H1 (cell line): ENCODE results near the gene GCSAML. TPM values are rescaled to one million over a fixed set of nuclear protein-coding genes. Genes with fewer than 3 reads are reported as not detected.

Experiments used
- HDAC6 ChIP-seq: IDR thresholded peaks from one replicate; pipeline ENCODE4 v1.7.1; 2012; ENCODE audit warnings: low read depth, mild to moderate bottlenecking, inconsistent platforms, low read length, moderate library complexity
- MAFK ChIP-seq: IDR thresholded peaks from 2 replicates; pipeline ENCODE4 v1.6.1; 2012; ENCODE audit warnings: low read depth, mild to moderate bottlenecking, improper control_type of control experiment, low read length
- SRF ChIP-seq: IDR thresholded peaks from 2 replicates; pipeline ENCODE4 v1.6.1; 2011; ENCODE audit warnings: mild to moderate bottlenecking, low read depth, low read length, moderate library complexity
- polyA plus RNA-seq, 7 experiments: library from polyadenylated mRNA; depleted of rRNA in 3 of 7; stranded (reverse) in 5 of 7; unstranded in 2 of 7; fragments of >200 nt in 5 of 7; fragments of 200-250 nt in 2 of 7; gene quantifications; 1 replicate in 5 of 7; 2 replicates in 1 of 7; 4 replicates in 1 of 7; pipeline versions ENCODE4 v1.2.1 to v1.2.3, GENCODE V29; 2011 to 2013; ENCODE audit warnings: missing spikeins in 2 of 7, mixed read lengths in 2 of 7
- total RNA-seq: library from RNA; stranded (reverse); fragmentation: NEBNext Ultra II Directional; extraction: Animal tissue kit (Norgen Biotek cat#: 25700); gene quantifications from 2 replicates; pipeline ENCODE4 v1.2.1, GENCODE V29; 2021
- TF ChIP-seq, protein P1 (sequence below): fragments of 300-600 bp; sonication (generic); IDR thresholded peaks from 2 replicates; pipeline ENCODE4 v1.7.1; 2012; ENCODE audit warnings: low read length, moderate library complexity, mild to moderate bottlenecking, inconsistent platforms; ENCODE audit not compliant: insufficient replicate concordance

GCSAML gene
- total and polyA plus RNA-seq, 2 of the 8 experiments (the other 6 are each of a cell fraction or from before 2014, with no cell fraction given): not detected

DNA sequence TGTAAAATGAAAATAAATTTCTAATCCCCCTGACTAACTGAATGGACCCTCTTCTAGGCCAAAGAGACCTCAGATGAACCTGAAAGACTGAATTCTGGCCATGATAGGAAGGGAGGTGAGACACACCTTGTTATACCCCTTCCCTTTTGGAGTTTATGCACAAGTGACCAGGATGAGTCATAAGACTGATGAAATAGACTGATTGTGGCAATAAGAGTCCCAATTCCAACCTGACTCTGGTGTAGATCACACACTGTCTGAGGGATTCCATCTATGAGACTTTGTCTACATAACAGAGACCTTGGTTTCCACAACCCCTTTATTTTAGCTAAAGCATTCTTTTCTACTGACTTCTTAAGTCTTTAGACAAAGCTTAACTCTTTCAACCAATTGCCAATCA, 25.7 kb downstream of the GCSAML start (continued):
- TF ChIP-seq, protein P1, sequence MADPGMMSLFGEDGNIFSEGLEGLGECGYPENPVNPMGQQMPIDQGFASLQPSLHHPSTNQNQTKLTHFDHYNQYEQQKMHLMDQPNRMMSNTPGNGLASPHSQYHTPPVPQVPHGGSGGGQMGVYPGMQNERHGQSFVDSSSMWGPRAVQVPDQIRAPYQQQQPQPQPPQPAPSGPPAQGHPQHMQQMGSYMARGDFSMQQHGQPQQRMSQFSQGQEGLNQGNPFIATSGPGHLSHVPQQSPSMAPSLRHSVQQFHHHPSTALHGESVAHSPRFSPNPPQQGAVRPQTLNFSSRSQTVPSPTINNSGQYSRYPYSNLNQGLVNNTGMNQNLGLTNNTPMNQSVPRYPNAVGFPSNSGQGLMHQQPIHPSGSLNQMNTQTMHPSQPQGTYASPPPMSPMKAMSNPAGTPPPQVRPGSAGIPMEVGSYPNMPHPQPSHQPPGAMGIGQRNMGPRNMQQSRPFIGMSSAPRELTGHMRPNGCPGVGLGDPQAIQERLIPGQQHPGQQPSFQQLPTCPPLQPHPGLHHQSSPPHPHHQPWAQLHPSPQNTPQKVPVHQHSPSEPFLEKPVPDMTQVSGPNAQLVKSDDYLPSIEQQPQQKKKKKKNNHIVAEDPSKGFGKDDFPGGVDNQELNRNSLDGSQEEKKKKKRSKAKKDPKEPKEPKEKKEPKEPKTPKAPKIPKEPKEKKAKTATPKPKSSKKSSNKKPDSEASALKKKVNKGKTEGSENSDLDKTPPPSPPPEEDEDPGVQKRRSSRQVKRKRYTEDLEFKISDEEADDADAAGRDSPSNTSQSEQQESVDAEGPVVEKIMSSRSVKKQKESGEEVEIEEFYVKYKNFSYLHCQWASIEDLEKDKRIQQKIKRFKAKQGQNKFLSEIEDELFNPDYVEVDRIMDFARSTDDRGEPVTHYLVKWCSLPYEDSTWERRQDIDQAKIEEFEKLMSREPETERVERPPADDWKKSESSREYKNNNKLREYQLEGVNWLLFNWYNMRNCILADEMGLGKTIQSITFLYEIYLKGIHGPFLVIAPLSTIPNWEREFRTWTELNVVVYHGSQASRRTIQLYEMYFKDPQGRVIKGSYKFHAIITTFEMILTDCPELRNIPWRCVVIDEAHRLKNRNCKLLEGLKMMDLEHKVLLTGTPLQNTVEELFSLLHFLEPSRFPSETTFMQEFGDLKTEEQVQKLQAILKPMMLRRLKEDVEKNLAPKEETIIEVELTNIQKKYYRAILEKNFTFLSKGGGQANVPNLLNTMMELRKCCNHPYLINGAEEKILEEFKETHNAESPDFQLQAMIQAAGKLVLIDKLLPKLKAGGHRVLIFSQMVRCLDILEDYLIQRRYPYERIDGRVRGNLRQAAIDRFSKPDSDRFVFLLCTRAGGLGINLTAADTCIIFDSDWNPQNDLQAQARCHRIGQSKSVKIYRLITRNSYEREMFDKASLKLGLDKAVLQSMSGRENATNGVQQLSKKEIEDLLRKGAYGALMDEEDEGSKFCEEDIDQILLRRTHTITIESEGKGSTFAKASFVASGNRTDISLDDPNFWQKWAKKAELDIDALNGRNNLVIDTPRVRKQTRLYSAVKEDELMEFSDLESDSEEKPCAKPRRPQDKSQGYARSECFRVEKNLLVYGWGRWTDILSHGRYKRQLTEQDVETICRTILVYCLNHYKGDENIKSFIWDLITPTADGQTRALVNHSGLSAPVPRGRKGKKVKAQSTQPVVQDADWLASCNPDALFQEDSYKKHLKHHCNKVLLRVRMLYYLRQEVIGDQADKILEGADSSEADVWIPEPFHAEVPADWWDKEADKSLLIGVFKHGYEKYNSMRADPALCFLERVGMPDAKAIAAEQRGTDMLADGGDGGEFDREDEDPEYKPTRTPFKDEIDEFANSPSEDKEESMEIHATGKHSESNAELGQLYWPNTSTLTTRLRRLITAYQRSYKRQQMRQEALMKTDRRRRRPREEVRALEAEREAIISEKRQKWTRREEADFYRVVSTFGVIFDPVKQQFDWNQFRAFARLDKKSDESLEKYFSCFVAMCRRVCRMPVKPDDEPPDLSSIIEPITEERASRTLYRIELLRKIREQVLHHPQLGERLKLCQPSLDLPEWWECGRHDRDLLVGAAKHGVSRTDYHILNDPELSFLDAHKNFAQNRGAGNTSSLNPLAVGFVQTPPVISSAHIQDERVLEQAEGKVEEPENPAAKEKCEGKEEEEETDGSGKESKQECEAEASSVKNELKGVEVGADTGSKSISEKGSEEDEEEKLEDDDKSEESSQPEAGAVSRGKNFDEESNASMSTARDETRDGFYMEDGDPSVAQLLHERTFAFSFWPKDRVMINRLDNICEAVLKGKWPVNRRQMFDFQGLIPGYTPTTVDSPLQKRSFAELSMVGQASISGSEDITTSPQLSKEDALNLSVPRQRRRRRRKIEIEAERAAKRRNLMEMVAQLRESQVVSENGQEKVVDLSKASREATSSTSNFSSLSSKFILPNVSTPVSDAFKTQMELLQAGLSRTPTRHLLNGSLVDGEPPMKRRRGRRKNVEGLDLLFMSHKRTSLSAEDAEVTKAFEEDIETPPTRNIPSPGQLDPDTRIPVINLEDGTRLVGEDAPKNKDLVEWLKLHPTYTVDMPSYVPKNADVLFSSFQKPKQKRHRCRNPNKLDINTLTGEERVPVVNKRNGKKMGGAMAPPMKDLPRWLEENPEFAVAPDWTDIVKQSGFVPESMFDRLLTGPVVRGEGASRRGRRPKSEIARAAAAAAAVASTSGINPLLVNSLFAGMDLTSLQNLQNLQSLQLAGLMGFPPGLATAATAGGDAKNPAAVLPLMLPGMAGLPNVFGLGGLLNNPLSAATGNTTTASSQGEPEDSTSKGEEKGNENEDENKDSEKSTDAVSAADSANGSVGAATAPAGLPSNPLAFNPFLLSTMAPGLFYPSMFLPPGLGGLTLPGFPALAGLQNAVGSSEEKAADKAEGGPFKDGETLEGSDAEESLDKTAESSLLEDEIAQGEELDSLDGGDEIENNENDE: no peak
- TF ChIP-seq HDAC6 (no peak), SRF (no peak), MAFK (no peak)
